ENCODE measurements around the gene TNFSF11.

TNFSF11 gene

DNA sequence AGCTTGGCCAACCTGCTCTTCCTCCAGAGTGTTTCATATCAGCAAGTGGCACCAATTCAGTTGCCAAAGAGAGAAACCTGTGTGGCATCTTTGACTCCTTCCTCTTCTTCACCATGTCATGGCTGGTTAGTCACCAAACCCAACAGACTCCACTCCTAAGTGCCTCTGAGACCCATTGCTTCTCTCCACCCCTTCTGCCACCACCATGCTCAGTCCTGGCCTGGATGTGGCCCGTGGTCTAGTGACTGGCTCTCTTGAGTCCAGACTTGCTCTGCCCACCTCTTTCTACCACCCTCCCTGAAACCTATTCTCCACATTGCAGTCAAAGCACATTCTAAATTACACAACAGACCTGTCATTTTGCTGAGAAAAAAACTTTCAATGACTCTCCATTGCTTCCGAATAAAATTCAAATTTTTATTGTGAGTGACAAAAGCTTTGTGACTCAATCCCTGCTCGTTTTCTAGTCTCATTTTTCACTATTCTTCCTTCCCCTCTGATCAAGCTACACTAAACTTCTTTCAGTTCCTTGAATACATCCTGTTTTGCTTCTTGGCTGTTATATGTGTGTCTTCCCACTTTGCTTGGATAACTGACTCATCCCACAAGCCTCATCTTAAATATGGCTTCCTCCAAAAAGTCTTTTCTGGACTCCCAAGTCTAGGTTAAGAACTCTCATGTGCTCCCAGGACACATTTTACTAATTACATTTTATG, 12.0 kb upstream of the TNFSF11 start:
- no peak for DNase-seq

GRCh38 chr13:42567906-42568305, 6.0 kb upstream of the TNFSF11 start:
- no peak for DNase-seq

DNA sequence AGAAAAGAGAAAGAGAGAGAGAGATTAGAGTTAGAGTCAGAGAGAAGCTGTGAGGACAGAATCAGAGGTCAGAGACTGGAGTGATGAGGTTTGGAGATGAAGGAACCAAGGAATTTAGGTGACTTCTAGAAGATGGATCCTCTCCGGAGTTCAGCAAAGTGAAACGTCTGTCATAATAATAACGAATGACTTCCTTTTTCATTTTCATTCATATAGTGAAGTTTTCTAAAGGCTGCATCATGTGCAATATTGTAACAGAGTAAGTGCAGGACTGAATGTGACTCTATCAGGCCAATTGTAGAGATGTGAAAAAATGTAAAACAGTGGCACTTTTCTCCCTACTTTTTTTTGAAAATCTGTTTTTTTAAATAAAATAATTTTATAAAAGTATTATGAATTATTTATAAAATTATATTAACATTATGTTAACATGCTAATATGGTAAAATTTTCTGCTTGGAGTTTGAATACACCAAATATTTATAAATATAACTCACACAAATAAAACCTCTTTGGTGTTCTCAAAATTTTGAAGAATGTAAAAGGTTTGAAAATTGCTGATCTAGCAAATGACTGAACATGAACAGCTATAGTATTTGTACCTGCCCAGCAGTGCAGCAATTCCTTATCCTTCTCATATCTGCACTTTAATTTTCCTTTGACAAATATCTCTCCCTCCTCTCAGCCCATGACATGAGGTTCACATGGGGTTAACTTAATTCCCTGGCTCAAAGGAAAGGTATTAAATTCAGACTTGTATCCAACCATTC, 4.2 kb upstream of the TNFSF11 start:
- no peak for DNase-seq

DNA sequence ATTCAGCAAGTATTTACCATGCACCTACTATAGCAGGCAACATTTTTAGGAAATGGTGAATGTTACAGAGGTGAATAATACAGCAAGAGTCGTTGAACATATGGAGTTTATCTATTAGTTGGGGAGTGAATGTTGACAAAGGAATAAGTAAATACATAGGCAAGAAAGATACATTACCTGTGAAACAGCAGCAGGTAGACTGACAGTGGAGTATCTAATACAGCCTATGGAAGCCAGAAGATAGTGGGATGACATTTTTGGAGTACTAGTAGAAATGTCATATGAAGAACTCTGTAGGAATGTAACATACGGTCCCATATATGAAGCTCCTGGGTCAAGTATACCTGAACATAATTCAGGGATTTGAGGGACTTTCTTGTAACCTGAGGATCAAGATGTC, 2.1 kb upstream of the TNFSF11 start:
- DNase-seq, result no peak

GRCh38 chr13:42574435-42575311, 721 bp downstream of the TNFSF11 start:
- DNase-seq, result peak; percentile 48

DNA sequence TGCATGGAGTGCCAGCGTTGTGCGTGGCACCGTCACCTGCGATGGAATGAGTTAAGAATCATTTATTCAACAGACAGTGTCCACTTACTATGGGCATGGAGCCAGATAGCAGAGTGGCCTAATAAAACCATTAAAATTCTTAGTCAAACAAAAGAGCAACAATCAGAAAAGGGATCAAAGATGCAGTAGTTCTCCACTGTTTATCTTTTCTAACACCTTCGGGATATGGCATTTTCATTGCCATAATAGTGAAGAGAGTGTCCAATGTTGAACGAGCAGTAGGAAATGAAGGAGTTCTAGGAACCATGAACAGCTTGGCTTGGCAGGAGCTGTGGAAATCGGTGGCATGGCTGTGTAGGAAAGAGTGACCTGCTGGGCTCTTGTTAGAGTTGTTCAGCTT, 2.0 kb downstream of the TNFSF11 start:
- no peak for DNase-seq

DNA sequence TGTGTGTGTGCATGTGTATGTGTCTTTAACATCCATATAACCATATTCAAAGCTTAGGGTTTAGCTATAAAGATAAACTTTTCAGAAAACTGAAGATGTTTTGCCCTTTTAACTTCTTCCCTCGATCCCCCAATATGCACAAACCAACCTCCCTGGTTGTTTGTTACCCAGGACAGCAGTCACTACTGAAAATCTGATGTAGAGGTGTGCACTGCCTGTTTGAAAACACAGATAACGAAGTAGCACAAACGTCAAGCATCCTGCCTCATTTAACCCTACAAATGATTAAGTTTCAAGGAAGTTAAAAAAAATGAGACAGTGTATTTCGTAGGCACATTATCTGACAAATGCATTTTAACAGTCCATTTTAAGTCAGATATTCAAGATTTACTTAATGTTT, 3.6 kb downstream of the TNFSF11 start:
- DNase-seq, result no peak

DNA sequence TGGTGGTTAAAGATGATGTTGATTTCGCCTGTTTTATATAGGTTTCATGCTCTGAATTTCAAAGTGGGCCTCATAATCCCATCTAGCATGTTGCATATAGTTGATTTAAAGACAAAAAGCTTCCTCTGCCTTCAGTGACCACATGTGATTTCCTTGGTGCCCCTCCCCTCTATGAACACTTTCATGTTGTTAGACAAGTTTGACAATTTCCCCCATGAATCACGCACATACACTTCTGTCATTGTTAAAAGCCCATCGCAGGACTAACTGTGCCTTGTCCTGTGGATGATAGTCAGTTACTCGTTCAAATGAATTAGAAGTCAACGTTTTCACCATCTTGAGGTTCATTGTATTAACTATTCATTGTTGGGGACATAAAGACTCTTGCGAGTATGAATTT, 6.7 kb downstream of the TNFSF11 start:
- no peak for DNase-seq

DNA sequence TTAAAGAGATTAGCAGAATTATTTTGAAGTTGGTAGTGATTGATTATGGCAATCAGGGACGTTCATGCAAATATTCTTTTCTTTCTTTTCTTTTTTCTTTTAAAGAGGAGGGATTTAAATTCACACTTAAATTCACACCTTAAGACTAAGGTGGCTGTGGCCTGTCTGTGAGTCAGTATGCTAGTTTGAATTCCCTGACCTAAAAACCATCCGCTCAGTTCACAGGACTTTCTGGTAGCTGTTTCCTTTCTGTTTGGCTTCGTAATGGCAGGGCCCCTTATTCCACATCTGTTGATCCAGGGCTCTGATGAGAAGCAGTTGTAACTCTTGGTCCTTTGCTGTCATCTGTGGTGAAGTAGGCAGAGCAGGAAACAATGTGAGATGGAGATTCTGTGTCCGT, 7.5 kb downstream of the TNFSF11 start:
- DNase-seq, result no peak

DNA sequence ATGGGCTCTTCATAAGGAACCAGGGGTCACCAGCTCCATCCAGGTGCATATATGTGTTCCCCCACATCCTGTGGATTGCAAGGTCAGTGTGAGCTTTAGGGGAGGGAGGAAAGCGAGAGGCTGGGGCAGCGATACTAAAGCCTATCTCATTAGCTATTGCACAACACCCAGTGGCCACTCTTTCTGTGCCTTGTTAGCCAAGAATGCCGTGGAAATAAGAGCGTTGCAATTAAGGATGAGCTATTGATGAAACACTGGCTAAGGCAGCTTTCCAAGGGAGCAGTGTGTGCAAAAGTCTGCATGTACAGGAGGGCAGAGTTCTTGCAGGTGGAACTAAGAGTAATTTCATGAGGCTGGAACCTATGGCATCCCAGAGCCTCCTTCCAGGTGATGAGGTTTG, 17.6 kb downstream of the TNFSF11 start:
- DNase-seq, result no peak

GRCh38 chr13:42592915-42593900, 19.3 kb downstream of the TNFSF11 start:
- DNase-seq, result peak; percentile 29

GRCh38 chr13:42594481-42595252, 20.7 kb downstream of the TNFSF11 start:
- DNase-seq, result peak; percentile 75

GRCh38 chr13:42595253-42595571, 21.3 kb downstream of the TNFSF11 start:
- no peak for DNase-seq

- DNase-seq, result no peak
These were observed 23.6 kb downstream of the TNFSF11 start for GRCh38 chr13:42597505-42597904.

DNA sequence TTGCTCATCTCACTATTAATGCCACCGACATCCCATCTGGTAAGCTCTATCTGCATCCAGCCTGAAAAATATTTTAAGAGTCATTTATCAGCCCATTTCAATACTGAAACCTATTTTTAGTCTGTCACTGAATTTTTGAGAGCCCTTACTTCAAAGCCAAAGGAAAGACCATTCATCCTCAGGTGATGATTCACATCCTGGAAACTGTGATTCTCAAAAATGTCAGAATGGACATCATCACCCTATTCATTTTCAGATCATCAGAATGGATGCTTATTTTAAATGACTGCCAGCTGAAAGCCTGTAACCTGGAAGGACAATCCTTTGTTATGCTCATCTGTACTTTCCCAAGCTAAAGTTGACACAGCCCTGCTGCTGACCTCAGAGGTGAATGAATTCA, 27.0 kb downstream of the TNFSF11 start:
- DNase-seq, result peak; percentile 7

- DNase-seq, result no peak
These were observed 29.0 kb downstream of the TNFSF11 start for GRCh38 chr13:42602906-42603305.

- DNase-seq, result no peak
These were observed 29.6 kb downstream of the TNFSF11 start for GRCh38 chr13:42603571-42603970.

DNA sequence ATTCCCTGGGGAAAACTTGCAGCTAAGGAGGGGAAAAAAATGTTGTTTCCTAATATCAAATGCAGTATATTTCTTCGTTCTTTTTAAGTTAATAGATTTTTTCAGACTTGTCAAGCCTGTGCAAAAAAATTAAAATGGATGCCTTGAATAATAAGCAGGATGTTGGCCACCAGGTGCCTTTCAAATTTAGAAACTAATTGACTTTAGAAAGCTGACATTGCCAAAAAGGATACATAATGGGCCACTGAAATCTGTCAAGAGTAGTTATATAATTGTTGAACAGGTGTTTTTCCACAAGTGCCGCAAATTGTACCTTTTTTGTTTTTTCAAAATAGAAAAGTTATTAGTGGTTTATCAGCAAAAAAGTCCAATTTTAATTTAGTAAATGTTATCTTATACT, 33.6 kb downstream of the TNFSF11 start:
- peak; percentile 71 for DNase-seq

- DNase-seq, result no peak
These were observed 36.7 kb downstream of the TNFSF11 start for GRCh38 chr13:42610649-42611048.

DNA sequence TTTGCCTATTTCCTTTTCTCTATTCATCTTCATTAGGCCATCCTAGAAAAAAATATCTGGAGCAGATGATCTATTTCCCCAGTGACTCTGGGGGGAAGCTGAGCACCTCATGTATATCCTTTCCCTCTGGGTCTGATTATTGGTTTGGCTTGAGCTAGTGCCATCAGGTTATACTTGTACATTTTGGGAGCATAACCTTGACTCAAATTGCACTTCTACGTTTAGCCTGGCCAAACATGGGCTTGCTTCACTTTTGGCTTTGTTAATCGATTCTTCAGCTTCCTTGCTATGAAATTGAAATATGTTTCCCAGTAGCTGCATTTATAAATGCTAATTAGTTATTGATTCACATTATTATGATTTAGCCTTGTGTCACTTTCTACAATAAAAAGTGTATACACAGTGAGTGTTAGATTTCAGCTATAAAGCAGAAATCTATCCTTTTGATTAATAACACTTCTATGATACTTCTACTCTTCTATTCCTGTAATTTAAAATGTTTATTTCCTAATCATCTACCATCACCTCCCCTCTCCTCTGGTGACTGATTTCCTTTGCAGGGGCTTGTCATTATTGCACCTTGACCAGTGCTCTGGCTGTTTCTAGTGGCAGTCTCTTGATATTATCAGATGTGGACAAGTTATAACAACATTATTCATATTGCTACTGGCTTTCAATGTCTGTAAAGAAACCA, 37.3 kb downstream of the TNFSF11 start:
- no peak for DNase-seq

All from NCI-H146 (cell line).